GM18867 (cell line): ENCODE results near the gene GABRR1.
A peak's percentile ranks its signal among the peaks of the same experiment; 100 is the strongest.
"Not testable (repeated sequence)": the region's sequence is repeated elsewhere in the genome, so short reads cannot be mapped to it uniquely, and the experiment has no call there.

Experiments used
- ATAC-seq: cut with Tn5 transposase; IDR thresholded peaks from one replicate; pipeline ENCODE4 v1.9.1; 2021; ENCODE audit warnings: mild to moderate bottlenecking, moderate library complexity; ENCODE audit not compliant: unreplicated experiment

Gene GABRR1

GRCh38 chr6:89161326-89162046, 55.7 kb downstream of the GABRR1 start:
- no peak for ATAC-seq

GRCh38 chr6:89160331-89161092, 56.6 kb downstream of the GABRR1 start:
- ATAC-seq, result no peak

- no peak for ATAC-seq
These were observed 63.0 kb downstream of the GABRR1 start for GRCh38 chr6:89154131-89154530.

GRCh38 chr6:89148016-89148750, 69.0 kb downstream of the GABRR1 start:
- no peak for ATAC-seq

- no peak for ATAC-seq
These were observed 70.1 kb downstream of the GABRR1 start for GRCh38 chr6:89146718-89147700.

- peak; percentile 64 for ATAC-seq
These were observed 71.0 kb downstream of the GABRR1 start, which contains the start of gene PM20D2 for GRCh38 chr6:89145956-89146717. Gene PM20D2, plus strand, starts transcription at chr6:89146055. Its CDS starts 90 bp downstream, at chr6:89146145.

- ATAC-seq, result peak; percentile 60
These were observed 71.8 kb downstream of the GABRR1 start for GRCh38 chr6:89145091-89145955.

- ATAC-seq, result peak; percentile 52
These were observed 72.7 kb downstream of the GABRR1 start for GRCh38 chr6:89144354-89144906.

- no peak for ATAC-seq
These were observed 76.6 kb downstream of the GABRR1 start for GRCh38 chr6:89140347-89141156.

GRCh38 chr6:89139509-89140346, 77.4 kb downstream of the GABRR1 start:
- ATAC-seq, result no peak

GRCh38 chr6:89138173-89138572, 79.0 kb downstream of the GABRR1 start:
- no peak for ATAC-seq

- no peak for ATAC-seq
These were observed 82.4 kb downstream of the GABRR1 start for GRCh38 chr6:89134723-89135122.

GRCh38 chr6:89133981-89134380, 83.2 kb downstream of the GABRR1 start:
- ATAC-seq, result no peak

GRCh38 chr6:89132057-89132456, 85.1 kb downstream of the GABRR1 start:
- no peak for ATAC-seq

- ATAC-seq, result no peak
These were observed 85.6 kb downstream of the GABRR1 start for GRCh38 chr6:89131599-89131998.

- not testable (repeated sequence) for ATAC-seq
These were observed 88.9 kb downstream of the GABRR1 start for GRCh38 chr6:89128256-89128671.
